ENCODE results near the gene TNFRSF13B.
A peak's percentile ranks its signal among the peaks of the same experiment; 100 is the strongest.
"Not testable (repeated sequence)": the region's sequence is repeated elsewhere in the genome, so short reads cannot be mapped to it uniquely, and the experiment has no call there.

TNFRSF13B gene

DNA sequence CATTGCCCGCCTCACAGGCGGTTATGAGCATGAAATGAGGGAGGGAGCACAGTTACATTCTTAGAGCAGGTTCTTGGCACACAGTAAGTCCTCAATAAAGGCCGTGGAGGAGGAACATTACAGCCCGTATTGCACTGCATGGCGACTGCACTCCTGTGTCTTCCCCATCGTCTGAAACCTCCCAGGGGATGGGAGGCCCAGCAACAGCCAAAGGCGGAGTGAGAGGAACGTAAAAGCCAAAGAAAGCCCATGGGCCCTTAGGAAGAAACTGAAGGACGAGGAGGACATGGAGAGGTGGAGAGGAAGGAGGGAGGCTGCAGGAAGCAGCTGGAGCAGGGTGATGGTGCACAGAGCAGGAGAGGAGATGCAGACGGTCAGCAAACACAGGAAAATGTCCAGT, 1.1 kb upstream of the TNFRSF13B start:
- in situ Hi-C loops (cut with HindIII; ENCODE audit: low pct_ligation_motif_present, low pct_unique_long_range_greater_than_20kb, low sequenced_read_pairs); DNase-seq: not testable (repeated sequence)

- in situ Hi-C loops (cut with HindIII; ENCODE audit: low pct_ligation_motif_present, low pct_unique_long_range_greater_than_20kb, low sequenced_read_pairs), result no loop called here
Observed at GRCh38 chr17:16972346-16972745, 428 bp upstream of the TNFRSF13B start.

GRCh38 chr17:16969931-16970906, 1.7 kb downstream of the TNFRSF13B start:
- in situ Hi-C loops (cut with HindIII; ENCODE audit: low pct_ligation_motif_present, low pct_unique_long_range_greater_than_20kb, low sequenced_read_pairs), result no loop called here
- no peak for DNase-seq

More at GRCh38 chr17:16972346-16972745, 428 bp upstream of the TNFRSF13B start:
- DNase-seq, result no peak

DNA sequence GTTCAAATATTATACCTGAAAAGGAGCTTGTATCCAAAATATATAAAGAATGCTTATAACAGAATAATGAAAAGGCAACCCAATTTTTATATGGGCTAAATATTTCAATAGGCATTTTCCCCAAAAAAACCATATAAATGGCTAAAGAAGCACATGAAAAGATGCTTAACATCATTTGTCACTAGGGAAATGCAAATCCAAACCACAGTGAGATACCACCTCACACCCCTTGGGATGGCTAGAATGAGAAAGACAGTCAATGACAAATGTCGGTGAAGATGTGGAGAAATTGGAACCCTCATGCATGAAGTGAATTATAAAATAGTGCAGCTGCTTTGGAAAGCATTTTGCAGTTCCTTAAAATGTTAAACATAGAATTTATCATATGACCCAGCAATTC, 3.1 kb downstream of the TNFRSF13B start:
- in situ Hi-C loops (cut with HindIII; ENCODE audit: low pct_ligation_motif_present, low pct_unique_long_range_greater_than_20kb, low sequenced_read_pairs), result no loop called here
- no peak for DNase-seq

DNA sequence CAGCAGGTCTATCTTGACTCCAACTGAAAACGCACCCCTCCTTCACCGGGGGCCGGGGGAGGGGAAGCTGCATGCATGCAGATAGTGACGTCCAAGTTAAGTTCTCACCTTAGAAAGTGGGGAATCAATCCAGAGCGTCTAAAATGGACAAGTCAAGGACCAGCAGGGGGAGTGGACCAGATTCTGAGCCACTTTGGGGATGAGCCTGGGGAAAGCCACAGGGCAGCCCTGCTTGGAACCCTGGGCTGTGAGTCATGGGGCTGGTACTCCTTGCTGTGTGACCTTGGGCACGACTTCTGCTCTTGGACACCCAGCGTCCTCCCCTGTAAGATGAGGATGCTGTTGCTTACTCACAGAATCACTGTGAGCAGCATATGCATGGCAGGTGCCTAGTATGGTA, 9.1 kb downstream of the TNFRSF13B start:
- DNase-seq, result peak; percentile 82
- in situ Hi-C loops (cut with HindIII; ENCODE audit: low pct_ligation_motif_present, low pct_unique_long_range_greater_than_20kb, low sequenced_read_pairs), result no loop called here

- no peak for DNase-seq
- in situ Hi-C loops (cut with HindIII; ENCODE audit: low pct_ligation_motif_present, low pct_unique_long_range_greater_than_20kb, low sequenced_read_pairs), result no loop called here
Observed at GRCh38 chr17:16961792-16962191, 10.1 kb downstream of the TNFRSF13B start.

DNA sequence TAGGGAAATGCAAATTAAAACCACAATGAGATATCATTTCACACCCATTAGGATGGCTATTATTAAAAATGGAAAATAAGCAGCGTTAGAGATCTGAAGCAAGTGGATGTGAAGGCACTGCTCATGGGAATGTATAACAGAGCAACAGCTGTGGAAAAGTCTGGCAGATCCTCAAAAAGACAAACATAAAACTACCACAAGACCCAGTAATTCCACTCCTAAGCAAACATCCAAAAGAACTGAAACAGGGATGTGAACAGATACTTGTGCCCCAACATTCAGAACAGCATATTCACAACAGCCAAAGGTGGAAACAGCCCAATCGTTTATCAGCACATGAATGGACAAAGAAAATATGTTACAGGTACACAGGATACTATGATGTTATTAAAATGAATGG, 10.9 kb downstream of the TNFRSF13B start:
- DNase-seq; in situ Hi-C loops (cut with HindIII; ENCODE audit: low pct_ligation_motif_present, low pct_unique_long_range_greater_than_20kb, low sequenced_read_pairs): not testable (repeated sequence)

GRCh38 chr17:16955011-16955410, 16.9 kb downstream of the TNFRSF13B start:
- DNase-seq; in situ Hi-C loops (cut with HindIII; ENCODE audit: low pct_ligation_motif_present, low pct_unique_long_range_greater_than_20kb, low sequenced_read_pairs): not testable (repeated sequence)

DNA sequence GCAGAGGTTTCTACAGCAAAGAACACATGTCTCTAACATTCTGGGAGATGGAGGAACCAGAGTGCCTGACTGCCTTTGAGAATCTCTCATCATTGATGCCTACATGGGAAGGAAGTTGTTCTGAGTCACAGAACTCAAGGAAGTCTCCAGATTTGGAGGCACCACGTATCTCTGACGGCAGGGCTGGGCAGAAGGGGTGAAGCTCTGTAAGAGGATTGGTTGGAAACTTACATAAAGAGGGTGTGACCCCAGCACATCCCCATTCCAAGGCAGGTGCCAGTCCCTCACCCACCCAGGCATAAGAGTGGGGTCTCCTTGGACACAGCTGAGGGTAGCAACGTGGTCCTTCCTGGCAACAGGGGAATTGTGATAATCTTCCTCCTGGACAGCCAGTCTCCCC, 17.4 kb downstream of the TNFRSF13B start:
- in situ Hi-C loops (cut with HindIII; ENCODE audit: low pct_ligation_motif_present, low pct_unique_long_range_greater_than_20kb, low sequenced_read_pairs), result no loop called here
- no peak for DNase-seq

DNA sequence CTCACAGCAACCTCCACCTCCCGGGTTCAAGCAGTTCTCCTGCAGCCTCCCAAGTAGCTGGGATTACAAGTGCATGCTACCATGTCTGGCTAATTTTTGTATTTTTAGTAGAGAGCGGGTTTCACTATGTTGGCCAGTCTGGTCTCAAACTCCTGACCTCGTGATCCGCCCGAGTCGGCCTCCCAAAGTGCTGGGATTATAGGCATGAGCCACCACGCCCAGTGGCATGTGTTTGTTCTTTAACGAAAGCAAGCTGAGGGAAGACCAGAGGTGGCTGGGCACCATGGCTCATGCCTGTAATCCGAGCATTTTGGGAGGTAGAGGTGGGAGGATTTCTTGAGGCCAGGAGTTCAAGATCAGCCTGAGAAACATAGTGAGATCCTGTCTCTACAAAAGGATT, 18.1 kb downstream of the TNFRSF13B start:
- in situ Hi-C loops (cut with HindIII; ENCODE audit: low pct_ligation_motif_present, low pct_unique_long_range_greater_than_20kb, low sequenced_read_pairs), result no loop called here
- no peak for DNase-seq

DNA sequence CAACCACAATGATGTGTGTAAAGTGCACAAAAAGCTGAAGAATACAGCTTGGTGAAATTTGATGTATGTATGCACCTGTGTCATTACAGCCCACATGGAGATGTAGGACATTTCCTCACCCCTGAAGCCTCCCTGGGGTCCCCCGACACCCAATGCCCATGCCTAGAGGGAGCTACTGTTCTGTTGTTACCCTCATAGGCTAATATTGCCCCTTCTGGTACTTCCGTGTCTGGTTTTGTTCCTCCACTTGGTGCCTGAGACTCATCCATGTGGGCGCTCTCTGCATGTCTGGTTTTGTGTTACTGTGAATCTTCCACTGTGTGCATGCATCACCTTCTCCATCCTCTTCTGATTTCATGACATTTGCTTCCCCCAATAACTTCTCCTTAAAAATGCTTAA, 18.6 kb downstream of the TNFRSF13B start:
- no peak for DNase-seq
- in situ Hi-C loops (cut with HindIII; ENCODE audit: low pct_ligation_motif_present, low pct_unique_long_range_greater_than_20kb, low sequenced_read_pairs), result no loop called here

DNA sequence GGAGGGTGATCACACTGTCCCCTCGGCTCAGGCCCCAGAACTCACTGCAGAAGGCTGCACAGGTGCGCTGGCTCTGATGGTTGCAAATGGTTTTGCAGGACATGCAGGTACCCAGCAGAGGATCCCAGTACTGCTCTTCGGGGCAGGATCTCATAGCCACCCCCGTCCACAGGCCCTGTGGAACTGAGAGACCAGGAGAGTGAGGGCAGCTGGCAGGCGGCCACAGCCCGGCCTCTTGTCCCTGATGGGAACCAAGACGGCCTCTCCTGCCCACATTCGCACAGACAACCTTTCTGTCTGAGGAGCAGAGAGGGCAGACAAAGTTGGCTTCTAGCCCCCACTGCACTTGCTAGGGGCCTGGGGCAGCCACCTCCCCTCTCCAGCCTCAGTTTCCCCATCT, 19.5 kb downstream of the TNFRSF13B start:
- no peak for DNase-seq

GRCh38 chr17:16950488-16950887, 21.4 kb downstream of the TNFRSF13B start:
- DNase-seq, result no peak
- in situ Hi-C loops (cut with HindIII; ENCODE audit: low pct_ligation_motif_present, low pct_unique_long_range_greater_than_20kb, low sequenced_read_pairs), result no loop called here

More for the DNA sequence above, 19.5 kb downstream of the TNFRSF13B start:
- in situ Hi-C loops (cut with HindIII; ENCODE audit: low pct_ligation_motif_present, low pct_unique_long_range_greater_than_20kb, low sequenced_read_pairs), result no loop called here

- in situ Hi-C loops (cut with HindIII; ENCODE audit: low pct_ligation_motif_present, low pct_unique_long_range_greater_than_20kb, low sequenced_read_pairs), result no loop called here
Observed at GRCh38 chr17:16948587-16949376, 23.1 kb downstream of the TNFRSF13B start.

DNA sequence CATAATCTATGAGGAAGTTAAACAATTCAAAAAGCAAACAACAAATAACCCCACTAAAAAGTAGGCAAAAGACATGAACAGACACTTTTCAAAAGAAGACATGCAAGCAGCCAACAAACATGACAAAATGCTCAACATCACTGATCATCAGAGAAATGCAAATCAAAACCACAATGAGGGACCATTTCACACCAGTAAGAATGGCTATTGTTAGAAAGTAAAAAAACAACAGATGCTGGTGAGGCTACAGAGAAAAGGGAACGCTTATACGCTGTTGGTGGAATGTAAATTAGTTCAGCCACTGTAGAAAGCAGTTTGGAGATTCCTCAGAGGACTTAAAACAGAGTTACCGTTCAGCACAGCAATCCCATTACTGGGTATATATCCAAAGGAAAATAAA, 24.4 kb downstream of the TNFRSF13B start:
- in situ Hi-C loops (cut with HindIII; ENCODE audit: low pct_ligation_motif_present, low pct_unique_long_range_greater_than_20kb, low sequenced_read_pairs), result no loop called here
- no peak for DNase-seq

More at GRCh38 chr17:16948587-16949376, 23.1 kb downstream of the TNFRSF13B start:
- DNase-seq, result no peak

DNA sequence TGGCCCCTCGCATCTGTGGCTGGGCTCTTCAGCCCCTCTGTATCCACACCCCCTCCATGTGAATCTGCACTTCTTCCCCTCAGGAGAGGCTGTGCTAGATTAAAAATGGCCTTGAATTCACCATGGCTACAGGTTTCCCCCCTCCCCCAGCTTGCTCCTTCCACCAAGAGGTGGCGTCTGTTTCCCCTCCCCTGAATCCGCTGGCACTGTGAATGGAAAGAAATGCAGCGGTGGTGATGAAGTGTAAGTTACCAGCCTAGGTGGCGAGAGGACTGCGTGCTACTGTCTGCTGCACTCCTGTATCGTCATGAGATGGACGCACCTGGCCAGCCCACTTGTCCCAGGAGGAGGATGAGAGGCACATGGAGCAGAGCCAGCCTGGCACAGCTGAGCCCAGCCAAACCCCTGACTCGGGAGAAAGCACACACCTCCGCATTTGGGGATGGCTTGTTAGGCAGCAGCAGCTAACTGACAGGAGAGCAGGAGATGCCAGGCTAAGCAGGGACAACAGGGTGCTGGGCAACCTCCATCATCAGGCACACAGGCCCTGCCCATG, 26.2 kb downstream of the TNFRSF13B start:
- in situ Hi-C loops (cut with HindIII; ENCODE audit: low pct_ligation_motif_present, low pct_unique_long_range_greater_than_20kb, low sequenced_read_pairs), result no loop called here
- no peak for DNase-seq

- in situ Hi-C loops (cut with HindIII; ENCODE audit: low pct_ligation_motif_present, low pct_unique_long_range_greater_than_20kb, low sequenced_read_pairs), result no loop called here
- DNase-seq, result no peak
Observed at GRCh38 chr17:16945136-16945482, 26.8 kb downstream of the TNFRSF13B start.

DNA sequence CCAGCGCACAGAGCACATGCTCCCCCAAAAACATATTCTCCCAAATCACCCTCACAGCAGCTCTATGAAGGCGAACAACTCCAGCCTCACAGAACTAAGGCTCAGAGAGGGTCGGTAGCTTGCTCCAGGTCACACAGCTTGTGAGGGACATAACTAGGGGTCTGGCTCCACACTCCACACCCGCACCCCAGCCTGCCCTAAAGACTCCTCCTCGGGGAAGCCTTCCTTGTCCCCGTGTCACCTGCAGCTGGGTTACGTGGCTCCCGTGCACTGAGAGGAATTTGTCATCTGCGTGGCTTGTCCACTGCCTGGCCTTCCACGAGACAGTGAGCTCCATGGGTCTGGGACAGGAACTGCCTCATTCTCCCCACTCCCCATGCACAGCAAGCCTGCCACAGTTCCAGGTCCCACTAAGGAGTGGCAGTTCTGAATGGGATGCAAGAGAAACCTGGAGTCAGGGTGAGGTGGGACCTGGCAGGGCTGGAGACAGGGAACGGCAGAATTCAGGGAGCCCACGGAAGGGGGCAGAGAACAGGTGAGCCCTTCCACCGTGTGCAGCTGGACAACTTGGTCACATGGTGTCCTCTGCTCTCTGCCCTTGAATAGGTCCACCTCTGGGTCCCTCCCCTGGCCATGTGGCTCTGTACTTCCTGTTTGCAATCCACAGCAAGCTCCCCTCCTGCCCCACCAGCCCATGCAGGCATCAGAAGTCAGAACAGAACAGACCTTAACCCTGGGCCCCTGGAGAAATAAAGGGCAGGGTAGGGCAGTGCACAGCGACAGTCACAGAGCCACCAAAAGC, 27.4 kb downstream of the TNFRSF13B start:
- in situ Hi-C loops (cut with HindIII; ENCODE audit: low pct_ligation_motif_present, low pct_unique_long_range_greater_than_20kb, low sequenced_read_pairs), result no loop called here
- DNase-seq, result no peak

Data from ACHN (cell line).